Measurements from ENCODE around the gene APOL6. TPM values are rescaled to one million over a fixed set of nuclear protein-coding genes. Genes with fewer than 3 reads are reported as not detected.
A peak's percentile ranks its signal among the peaks of the same experiment; 100 is the strongest.
"Not testable (repeated sequence)": the region's sequence is repeated elsewhere in the genome, so short reads cannot be mapped to it uniquely, and the experiment has no call there.

APOL6 gene
- total RNA-seq, 2 experiments from 2014 or later = 72.4 to 75.6 TPM

DNA sequence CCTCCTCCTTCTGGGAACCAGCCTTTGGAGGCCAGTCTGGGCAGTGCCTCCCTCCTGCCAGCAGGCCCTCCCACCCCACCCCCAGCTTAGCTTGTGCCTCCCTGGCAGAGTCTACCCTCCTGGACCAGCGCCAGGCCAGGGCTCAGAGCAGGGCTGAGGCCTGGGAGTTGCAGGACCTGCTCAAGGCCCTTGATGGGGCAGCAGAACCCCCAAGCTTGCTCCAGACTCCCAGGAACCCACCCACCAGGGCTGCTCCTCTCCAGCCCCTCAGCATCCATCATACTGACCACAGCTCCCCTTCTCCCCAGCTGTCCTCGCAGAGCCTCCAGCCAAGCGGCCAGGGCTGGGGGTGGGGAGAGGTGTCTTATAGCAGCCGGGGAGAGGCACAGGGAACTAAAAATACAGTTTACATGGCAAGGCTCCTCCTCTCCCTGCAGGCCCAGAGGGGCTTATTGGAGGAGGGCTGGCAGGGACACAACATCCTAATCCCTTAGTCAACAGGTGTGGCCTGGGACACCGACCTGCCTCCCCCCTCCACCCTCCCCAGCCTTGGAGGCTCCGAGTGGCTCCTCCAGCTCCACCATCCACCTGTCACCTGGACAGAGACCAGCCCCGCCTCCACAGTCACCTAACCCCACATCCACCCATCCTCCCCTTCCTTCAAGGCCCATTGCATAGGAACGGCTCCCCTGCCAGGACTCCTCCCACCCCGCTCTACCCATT lies 25.9 kb upstream of the APOL6 start:
- no peaks in the 10 kb centered on the region for H3K36me3 Mint-ChIP-seq (ENCODE audit: low read depth)
- no peaks in the 10 kb centered on the region for H3K9me3 Mint-ChIP-seq
- no peak for DNase-seq
- POLR2A ChIA-PET = no interaction called here
- H3K4me1 Mint-ChIP-seq = peaks cover 6% of the 10 kb centered on the region
- no peak overlapping the region for H3K27ac Mint-ChIP-seq
- CTCF ChIA-PET = interaction anchor here (1.3 kb wide), 1 partner anchor 271 kb away, joined by 5 read pairs; no protein-coding TSS in a partner anchor
- H3K27me3 Mint-ChIP-seq = peaks cover 18% of the 10 kb centered on the region
- no peak overlapping the region for H3K4me3 Mint-ChIP-seq

DNA sequence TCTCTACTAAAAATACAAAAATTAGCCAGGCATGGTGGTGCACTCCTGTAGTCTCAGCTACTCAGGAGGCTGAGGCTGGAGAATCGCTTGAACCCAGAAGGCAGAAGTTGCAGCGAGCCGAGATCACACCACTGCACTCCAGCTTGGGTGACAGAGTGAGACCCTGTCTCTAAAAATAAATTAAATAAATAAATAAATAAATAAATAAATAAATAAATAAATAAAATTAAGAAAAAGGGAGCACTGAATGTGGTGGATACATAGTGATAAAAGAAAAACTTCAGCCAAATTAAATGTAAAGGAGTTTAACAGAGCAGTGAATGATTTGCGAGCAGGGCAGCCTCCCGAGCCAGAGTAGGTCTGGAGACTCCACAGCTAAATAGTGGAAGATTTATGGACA lies 24.4 kb upstream of the APOL6 start:
- H3K9me3 Mint-ChIP-seq; POLR2A ChIA-PET; CTCF ChIA-PET; H3K4me3 Mint-ChIP-seq; DNase-seq; H3K27ac Mint-ChIP-seq; H3K36me3 Mint-ChIP-seq (ENCODE audit: low read depth): not testable (repeated sequence)
- H3K27me3 Mint-ChIP-seq = peaks cover 18% of the 10 kb centered on the region
- H3K4me1 Mint-ChIP-seq = peaks cover 17% of the 10 kb centered on the region

DNA sequence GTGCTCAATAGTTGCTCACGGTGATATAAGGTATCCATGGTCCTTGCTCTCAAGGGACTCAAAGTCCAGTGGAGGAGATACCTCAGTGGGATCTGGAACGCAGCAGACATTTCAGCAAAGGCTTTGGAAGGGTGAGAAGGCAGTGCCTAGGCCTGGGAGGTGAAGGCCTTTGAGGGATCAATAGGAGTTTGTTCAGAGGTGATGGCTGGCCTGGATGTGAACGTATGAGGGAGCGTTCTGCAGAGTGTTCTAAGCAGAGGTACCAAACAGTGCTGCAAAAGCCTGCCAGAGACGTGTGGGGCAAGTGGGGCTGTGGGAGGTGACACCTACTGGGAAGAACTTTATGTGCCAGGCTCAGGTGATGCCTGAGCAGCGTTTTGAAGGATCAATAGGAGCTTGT lies 23.7 kb upstream of the APOL6 start:
- peaks cover 3% of the 10 kb centered on the region for H3K36me3 Mint-ChIP-seq (ENCODE audit: low read depth)
- peaks cover 16% of the 10 kb centered on the region for H3K27me3 Mint-ChIP-seq
- ChIA-PET CTCF (interaction anchor here (1.5 kb wide), 1 partner anchor 24 kb away, joined by 6 read pairs; the partner anchor contains the start of gene APOL6), POLR2A (no interaction called here)
- no peak overlapping the region for H3K27ac Mint-ChIP-seq
- H3K9me3 Mint-ChIP-seq = peaks cover 5% of the 10 kb centered on the region
- H3K4me3 Mint-ChIP-seq = no peak overlapping the region
- DNase-seq = no peak
- H3K4me1 Mint-ChIP-seq = peaks cover 20% of the 10 kb centered on the region

DNA sequence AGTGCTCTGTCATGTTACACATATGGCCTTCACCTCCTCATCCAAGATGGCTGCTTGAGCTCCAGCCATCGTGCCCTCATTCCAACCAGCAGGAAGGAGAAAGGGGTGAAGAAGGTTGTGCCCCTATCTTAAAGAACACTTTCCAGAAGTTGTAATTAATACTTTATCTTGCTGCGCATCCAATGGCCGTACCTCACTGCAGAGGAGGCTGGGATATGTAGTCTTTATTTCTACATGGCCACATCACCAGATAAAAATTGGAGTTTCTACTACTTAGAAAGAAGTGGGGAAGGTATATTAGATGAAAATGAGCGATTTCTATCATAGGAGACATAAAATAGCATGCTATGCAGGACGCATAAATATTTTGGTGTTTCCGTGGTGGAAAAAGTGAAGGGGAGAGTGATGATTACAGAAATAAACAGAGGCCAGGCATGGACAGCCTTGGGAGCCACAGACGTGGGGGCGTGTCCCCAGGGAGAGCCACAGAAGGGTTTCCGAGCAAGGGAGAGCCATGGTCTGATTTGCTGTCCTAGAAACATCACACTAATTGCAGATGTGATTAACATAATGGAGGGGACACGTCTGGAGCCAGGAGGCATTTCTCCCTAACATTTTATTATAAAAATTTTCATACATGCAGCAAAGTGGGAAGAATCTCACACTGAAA lies 22.3 kb upstream of the APOL6 start:
- peaks cover 3% of the 10 kb centered on the region for H3K36me3 Mint-ChIP-seq (ENCODE audit: low read depth)
- peaks cover 32% of the 10 kb centered on the region for H3K4me1 Mint-ChIP-seq
- H3K4me3 Mint-ChIP-seq = no peak overlapping the region
- H3K27ac Mint-ChIP-seq = no peak overlapping the region
- peaks cover 16% of the 10 kb centered on the region for H3K27me3 Mint-ChIP-seq
- H3K9me3 Mint-ChIP-seq = peaks cover 5% of the 10 kb centered on the region
- CTCF ChIA-PET = interaction anchor here (1.5 kb wide), 1 partner anchor 22 kb away, joined by 6 read pairs; the partner anchor contains the start of gene APOL6
- POLR2A ChIA-PET = interaction anchor here (0.7 to 2.9 kb wide), 2 partner anchors 22 to 319 kb away, joined by 4 to 16 read pairs; partner anchors contain the start of gene APOL6
- no peak for DNase-seq

DNA sequence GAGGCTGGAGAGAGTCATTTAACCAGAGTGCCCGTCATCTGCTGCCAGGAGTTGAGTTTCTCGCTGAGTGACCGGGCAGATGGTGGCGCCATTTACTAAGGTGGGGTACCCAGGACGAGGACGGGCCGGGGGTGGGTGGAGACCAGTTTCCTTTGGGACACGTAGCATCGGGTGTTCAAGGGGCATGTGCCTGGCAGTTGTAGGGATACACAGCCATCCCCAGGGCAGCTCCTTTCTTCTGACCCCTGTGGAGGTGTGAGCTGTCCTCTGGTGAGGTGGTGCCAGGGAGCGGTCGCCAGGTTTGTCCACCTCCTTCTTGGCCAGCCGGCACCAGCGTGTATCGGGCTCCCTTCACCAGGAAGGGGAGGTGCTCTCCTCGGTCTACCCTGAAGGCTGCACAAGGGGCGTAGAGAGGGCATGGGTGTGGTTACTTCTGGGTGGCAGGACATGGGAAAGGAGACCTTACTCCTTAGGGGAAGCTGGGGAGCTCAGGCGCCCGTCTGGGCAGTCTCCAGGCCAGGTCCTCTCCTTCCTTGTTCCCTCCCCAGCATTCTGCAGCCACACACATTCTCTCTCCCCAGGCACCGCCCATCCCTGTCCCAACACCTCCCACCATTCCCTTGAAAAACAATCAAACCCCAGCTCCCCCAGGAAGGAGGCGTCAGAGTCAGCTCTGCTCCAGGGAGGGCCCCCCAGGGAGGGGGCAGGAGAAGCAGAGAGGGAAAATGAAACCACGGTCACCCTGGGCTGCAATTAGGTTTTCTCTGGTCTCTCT lies 20.8 kb upstream of the APOL6 start:
- H3K4me1 Mint-ChIP-seq = peaks cover 34% of the 10 kb centered on the region
- CTCF ChIA-PET = interaction anchor here (0.6 to 1.8 kb wide), 9 partner anchors 11 to 438 kb away, joined by 3 to 7 read pairs (median 4); partner anchors contain the start of gene APOL6
- H3K36me3 Mint-ChIP-seq (ENCODE audit: low read depth) = peaks cover 3% of the 10 kb centered on the region
- H3K27ac Mint-ChIP-seq = peak overlapping the region; percentile 19
- peak; percentile 63 for DNase-seq
- H3K9me3 Mint-ChIP-seq = peaks cover 5% of the 10 kb centered on the region
- H3K4me3 Mint-ChIP-seq = peak overlapping the region; percentile 64
- H3K27me3 Mint-ChIP-seq = peaks cover 16% of the 10 kb centered on the region
- POLR2A ChIA-PET = interaction anchor here (1.4 to 2.9 kb wide), 2 partner anchors 21 to 36 kb away, joined by 4 to 16 read pairs; partner anchors contain the start of gene APOL6

DNA sequence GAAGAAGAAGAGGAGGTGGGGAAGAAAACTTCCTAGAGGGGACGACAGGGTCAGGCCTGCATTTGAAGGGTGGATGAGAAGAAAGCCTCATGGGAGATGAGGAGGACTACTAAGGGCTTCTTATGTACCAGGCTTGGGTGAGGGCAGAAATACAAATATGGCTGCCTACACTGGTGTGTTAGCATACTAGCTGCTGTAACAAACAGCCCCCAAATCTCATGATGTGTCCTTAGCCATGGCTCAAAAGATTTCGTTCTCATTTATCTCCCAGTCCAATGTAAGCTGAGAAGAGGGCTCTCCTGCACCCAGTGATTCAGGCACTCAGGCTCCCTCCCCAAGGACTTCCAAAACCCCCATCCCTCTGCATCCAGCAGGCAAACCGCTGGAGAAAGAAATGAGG lies 19.5 kb upstream of the APOL6 start:
- Mint-ChIP-seq H3K27me3 (peaks cover 16% of the 10 kb centered on the region), H3K36me3 (ENCODE audit: low read depth) (peaks cover 3% of the 10 kb centered on the region), H3K4me3 (no peak overlapping the region), H3K4me1 (peaks cover 39% of the 10 kb centered on the region), H3K27ac (peak overlapping the region; percentile 17), H3K9me3 (peaks cover 5% of the 10 kb centered on the region)
- CTCF ChIA-PET = interaction anchor here (1.8 kb wide), 1 partner anchor 437 kb away, joined by 7 read pairs; no protein-coding TSS in a partner anchor
- POLR2A ChIA-PET = interaction anchor here (2.9 kb wide), 1 partner anchor 19 kb away, joined by 16 read pairs; the partner anchor contains the start of gene APOL6
- no peak for DNase-seq

DNA sequence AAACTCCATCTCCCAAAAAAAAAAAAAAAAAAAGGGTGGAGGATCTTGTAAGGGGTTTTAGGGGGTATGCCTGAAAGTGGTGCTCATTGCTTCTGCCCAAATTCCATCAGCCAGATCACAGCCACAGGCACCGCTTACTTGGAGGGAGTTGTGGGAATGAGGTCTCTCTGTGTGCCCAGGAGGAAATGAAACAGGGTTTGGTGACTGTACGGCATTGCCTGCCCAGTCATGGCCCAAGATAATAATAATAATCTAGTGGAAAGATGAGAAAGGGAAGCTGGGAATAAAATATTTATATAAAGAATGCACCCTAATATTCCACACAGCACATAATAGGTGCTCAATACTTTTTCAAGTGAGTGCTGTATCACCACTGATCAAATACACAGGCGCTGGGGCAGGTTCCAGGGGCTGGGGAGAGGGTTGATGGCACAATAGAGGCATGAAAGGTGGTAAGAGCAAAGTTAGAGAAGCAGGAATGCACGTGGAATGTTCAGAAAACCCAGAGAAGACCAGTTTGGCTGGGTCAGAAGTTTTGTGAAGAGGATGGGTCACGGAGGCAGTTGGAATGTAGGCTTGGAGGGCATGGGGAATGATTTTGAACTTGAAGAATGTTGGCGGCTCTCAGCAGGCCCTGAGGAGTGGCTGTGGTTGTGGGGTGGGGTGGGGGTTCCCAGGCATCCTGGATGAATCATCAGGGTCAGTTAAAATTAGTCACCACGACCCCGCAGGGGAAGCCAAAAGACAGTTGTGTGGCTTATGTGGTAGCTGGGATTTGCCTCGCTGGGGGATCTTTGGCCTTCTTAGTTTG lies 18.6 kb upstream of the APOL6 start:
- ChIA-PET CTCF (interaction anchor here (1.0 to 1.3 kb wide), 2 partner anchors 9 to 18 kb away, joined by 3 read pairs; partner anchors contain the start of gene APOL6), POLR2A (interaction anchor here (3.7 kb wide), 1 partner anchor 19 kb away, joined by 26 read pairs; the partner anchor contains the start of gene APOL6)
- H3K27ac Mint-ChIP-seq = peak overlapping the region; percentile 65
- peaks cover 14% of the 10 kb centered on the region for H3K27me3 Mint-ChIP-seq
- H3K4me3 Mint-ChIP-seq = no peak overlapping the region
- peaks cover 5% of the 10 kb centered on the region for H3K9me3 Mint-ChIP-seq
- peaks cover 3% of the 10 kb centered on the region for H3K36me3 Mint-ChIP-seq (ENCODE audit: low read depth)
- DNase-seq = peak; percentile 68
- peaks cover 46% of the 10 kb centered on the region for H3K4me1 Mint-ChIP-seq

DNA sequence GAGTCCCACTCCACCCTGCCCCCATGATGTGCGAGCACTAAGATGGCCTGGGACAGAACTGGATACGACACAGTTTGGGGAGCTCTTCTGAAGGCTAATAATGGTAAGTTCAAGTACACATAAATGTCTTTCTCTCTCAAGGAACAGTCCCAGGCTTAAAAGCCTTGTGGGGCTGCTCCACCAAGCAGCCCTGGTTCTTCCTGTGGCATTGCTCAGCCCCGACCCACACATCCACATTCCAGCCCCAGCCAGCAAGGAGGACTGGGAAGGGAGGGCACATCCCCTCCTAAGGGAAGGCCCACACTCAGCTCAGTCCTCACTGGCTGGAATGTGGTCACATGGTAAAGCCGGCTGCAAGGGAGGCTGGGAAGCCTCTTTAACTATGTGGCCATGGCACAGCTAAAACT lies 17.9 kb upstream of the APOL6 start:
- peaks cover 5% of the 10 kb centered on the region for H3K9me3 Mint-ChIP-seq
- H3K4me3 Mint-ChIP-seq = no peak overlapping the region
- ChIA-PET POLR2A (interaction anchor here (3.7 kb wide), 1 partner anchor 18 kb away, joined by 26 read pairs; the partner anchor contains the start of gene APOL6), CTCF (interaction anchor here (1.0 to 1.3 kb wide), 2 partner anchors 9 to 18 kb away, joined by 3 read pairs; partner anchors contain the start of gene APOL6)
- DNase-seq = no peak
- peaks cover 51% of the 10 kb centered on the region for H3K4me1 Mint-ChIP-seq
- H3K36me3 Mint-ChIP-seq (ENCODE audit: low read depth) = peaks cover 3% of the 10 kb centered on the region
- peaks cover 8% of the 10 kb centered on the region for H3K27me3 Mint-ChIP-seq
- H3K27ac Mint-ChIP-seq = peak overlapping the region; percentile 52

DNA sequence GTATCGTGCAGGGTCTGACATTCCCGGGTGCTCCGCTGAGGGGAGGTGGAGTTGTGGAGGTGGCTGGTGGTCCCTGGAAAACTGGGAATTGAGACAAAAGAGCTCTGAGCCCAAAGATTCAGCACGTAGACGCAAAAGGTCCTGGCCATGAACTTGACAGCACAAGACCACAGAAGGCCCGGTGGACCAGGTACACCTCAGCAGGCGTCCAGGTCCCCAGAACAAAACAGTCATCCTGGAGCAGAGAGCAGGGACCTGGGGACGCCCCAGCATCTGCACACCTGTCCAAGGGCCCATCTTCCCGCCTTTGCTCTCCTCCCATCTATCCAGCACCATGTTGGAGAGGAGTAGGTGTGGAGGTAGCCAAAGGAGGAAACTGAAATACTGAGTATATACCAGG lies 17.4 kb upstream of the APOL6 start:
- peaks cover 3% of the 10 kb centered on the region for H3K36me3 Mint-ChIP-seq (ENCODE audit: low read depth)
- peaks cover 5% of the 10 kb centered on the region for H3K9me3 Mint-ChIP-seq
- no peak for DNase-seq
- no peak overlapping the region for H3K4me3 Mint-ChIP-seq
- H3K4me1 Mint-ChIP-seq = peaks cover 51% of the 10 kb centered on the region
- ChIA-PET CTCF (interaction anchor here (1.0 to 1.3 kb wide), 2 partner anchors 10 to 17 kb away, joined by 3 read pairs; partner anchors contain the start of gene APOL6), POLR2A (interaction anchor here (3.7 kb wide), 1 partner anchor 18 kb away, joined by 26 read pairs; the partner anchor contains the start of gene APOL6)
- peaks cover 4% of the 10 kb centered on the region for H3K27me3 Mint-ChIP-seq
- H3K27ac Mint-ChIP-seq = peak overlapping the region; percentile 52

DNA sequence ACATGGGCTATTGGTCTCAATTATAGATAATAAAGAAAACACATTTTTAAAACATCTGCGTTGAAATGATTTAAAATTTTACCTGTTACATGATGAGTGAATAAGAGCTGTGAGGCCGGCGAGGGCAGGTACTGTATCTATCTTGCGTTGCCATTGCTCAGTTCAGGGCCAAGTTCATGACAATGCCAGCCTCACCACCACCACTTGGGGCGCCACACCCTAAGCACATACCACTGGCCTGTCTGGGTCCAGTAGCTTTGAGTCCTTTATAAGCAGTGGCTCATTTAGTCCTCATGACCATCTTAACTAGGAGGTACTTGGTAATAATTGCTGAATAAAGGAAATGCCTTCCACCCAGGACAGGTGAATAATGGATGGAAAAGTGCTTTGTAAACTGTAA lies 16.6 kb upstream of the APOL6 start:
- Mint-ChIP-seq H3K27me3 (peaks cover under 1% of the 10 kb centered on the region), H3K4me3 (no peak overlapping the region), H3K27ac (peak overlapping the region; percentile 9), H3K36me3 (ENCODE audit: low read depth) (peaks cover 3% of the 10 kb centered on the region), H3K9me3 (peaks cover 5% of the 10 kb centered on the region), H3K4me1 (peaks cover 51% of the 10 kb centered on the region)
- ChIA-PET CTCF (interaction anchor here (0.8 kb wide), 1 partner anchor 30 kb away, joined by 3 read pairs; no protein-coding TSS in a partner anchor), POLR2A (interaction anchor here (3.7 kb wide), 1 partner anchor 17 kb away, joined by 26 read pairs; the partner anchor contains the start of gene APOL6)
- peak; percentile 38 for DNase-seq

DNA sequence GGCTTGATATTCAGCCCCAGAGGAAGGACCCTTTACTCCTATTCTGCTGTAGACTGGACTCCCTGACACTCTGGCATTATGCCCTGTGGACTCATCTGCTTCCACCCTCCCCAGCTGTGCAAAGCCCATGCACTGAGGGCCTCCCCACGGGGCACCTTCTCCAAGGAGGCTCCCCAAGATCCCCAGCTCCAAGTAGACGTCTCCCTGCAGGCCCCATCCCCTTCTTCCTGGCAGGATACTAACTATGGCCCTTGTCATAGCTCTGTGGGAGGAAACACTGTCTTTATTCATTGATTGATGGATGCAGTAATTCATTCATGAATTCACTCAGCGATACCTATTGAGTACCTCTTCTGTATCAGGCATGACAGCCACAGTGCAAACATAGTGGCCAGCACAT lies 15.3 kb upstream of the APOL6 start:
- Mint-ChIP-seq H3K4me3 (no peak overlapping the region), H3K4me1 (peaks cover 41% of the 10 kb centered on the region), H3K9me3 (peaks cover 5% of the 10 kb centered on the region), H3K36me3 (ENCODE audit: low read depth) (peaks cover 3% of the 10 kb centered on the region), H3K27ac (no peak overlapping the region), H3K27me3 (peaks cover 4% of the 10 kb centered on the region)
- ChIA-PET POLR2A (interaction anchor here (3.7 kb wide), 1 partner anchor 16 kb away, joined by 26 read pairs; the partner anchor contains the start of gene APOL6), CTCF (interaction anchor here (0.7 kb wide), 1 partner anchor 491 kb away, joined by 3 read pairs; no protein-coding TSS in a partner anchor)
- no peak for DNase-seq
